ENCODE results near the gene COL9A3.

DNA sequence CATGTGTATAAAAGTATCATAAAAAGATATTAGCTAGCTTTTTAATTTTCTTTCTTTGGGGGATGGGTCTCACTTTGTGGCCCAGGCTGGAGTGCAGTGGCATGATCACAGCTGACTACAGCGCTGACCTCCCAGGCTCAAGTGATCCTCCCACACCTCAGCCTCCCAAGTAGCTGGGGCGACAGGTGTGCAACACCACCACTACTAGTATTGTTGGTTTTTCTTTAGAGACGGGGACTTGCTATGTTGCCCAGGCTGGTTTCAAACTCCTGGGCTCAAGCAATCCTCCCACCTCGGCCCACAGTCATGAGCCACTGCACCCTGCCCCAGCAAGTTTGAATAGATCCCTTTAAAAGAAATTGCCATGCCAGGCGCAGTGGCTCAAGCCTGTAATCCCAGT, 38.3 kb downstream of the COL9A3 start:
- TF ChIP-seq, protein P1, sequence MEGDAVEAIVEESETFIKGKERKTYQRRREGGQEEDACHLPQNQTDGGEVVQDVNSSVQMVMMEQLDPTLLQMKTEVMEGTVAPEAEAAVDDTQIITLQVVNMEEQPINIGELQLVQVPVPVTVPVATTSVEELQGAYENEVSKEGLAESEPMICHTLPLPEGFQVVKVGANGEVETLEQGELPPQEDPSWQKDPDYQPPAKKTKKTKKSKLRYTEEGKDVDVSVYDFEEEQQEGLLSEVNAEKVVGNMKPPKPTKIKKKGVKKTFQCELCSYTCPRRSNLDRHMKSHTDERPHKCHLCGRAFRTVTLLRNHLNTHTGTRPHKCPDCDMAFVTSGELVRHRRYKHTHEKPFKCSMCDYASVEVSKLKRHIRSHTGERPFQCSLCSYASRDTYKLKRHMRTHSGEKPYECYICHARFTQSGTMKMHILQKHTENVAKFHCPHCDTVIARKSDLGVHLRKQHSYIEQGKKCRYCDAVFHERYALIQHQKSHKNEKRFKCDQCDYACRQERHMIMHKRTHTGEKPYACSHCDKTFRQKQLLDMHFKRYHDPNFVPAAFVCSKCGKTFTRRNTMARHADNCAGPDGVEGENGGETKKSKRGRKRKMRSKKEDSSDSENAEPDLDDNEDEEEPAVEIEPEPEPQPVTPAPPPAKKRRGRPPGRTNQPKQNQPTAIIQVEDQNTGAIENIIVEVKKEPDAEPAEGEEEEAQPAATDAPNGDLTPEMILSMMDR (IDR thresholded peaks at IDR 0.05): no peak
- no peak for TF ChIP-seq POLR2AphosphoS5 (IDR thresholded peaks at IDR 0.05; ENCODE audit: low read depth, low read length)
